ENCODE results near the gene OLA1. TPM values are rescaled to one million over a fixed set of nuclear protein-coding genes. Genes with fewer than 3 reads are reported as not detected.

The OLA1 gene
- total RNA-seq, 2 experiments from 2014 or later: 63.5 to 64.6 TPM

- ChIA-PET POLR2A (interaction anchor here (1.6 kb wide), 1 partner anchor 118 kb away, joined by 3 read pairs; no protein-coding TSS in a partner anchor), CTCF (interaction anchor here (0.7 kb wide), 1 partner anchor 757 kb away, joined by 3 read pairs; no protein-coding TSS in a partner anchor)
- no peak overlapping the region for H3K4me3 Mint-ChIP-seq
- no peaks in the 10 kb centered on the region for H3K4me1 Mint-ChIP-seq
- no peaks in the 10 kb centered on the region for H3K9me3 Mint-ChIP-seq
- H3K27me3 Mint-ChIP-seq: no peaks in the 10 kb centered on the region
- DNase-seq: no peak
- H3K27ac Mint-ChIP-seq: no peak overlapping the region
- peaks cover 10% of the 10 kb centered on the region for H3K36me3 Mint-ChIP-seq (ENCODE audit: low read depth)
Measured at GRCh38 chr2:174218773-174219172, 29.6 kb downstream of the OLA1 start.

- Mint-ChIP-seq H3K4me3 (no peak overlapping the region), H3K27ac (no peak overlapping the region), H3K36me3 (ENCODE audit: low read depth) (peaks cover 5% of the 10 kb centered on the region), H3K27me3 (no peaks in the 10 kb centered on the region), H3K4me1 (no peaks in the 10 kb centered on the region), H3K9me3 (no peaks in the 10 kb centered on the region)
- ChIA-PET CTCF (interaction anchor here (1.1 kb wide), 1 partner anchor 561 kb away, joined by 3 read pairs; no protein-coding TSS in a partner anchor), POLR2A (interaction anchor here (1.6 kb wide), 1 partner anchor 119 kb away, joined by 3 read pairs; no protein-coding TSS in a partner anchor)
- DNase-seq: no peak
Measured at GRCh38 chr2:174217869-174218268, 30.5 kb downstream of the OLA1 start.

DNA sequence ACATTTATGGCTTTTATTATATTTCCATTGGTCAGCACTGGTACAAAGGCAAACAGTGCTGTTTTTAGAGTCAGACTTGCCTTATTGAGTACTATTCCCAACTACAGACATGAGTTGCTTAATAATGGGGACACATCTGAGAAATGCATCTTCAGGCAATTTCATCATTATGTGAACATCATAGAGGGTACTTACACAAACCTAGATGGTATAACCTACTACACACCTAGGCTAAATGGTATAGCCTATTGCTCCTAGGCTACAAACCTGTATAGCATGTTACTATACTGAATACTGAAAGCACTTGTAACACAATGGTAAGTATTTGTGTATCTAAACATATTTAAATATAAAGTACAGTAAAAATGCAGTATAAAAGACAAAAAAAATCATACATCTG lies 36.4 kb downstream of the OLA1 start:
- ChIA-PET CTCF (no interaction called here), POLR2A (no interaction called here)
- no peaks in the 10 kb centered on the region for H3K36me3 Mint-ChIP-seq (ENCODE audit: low read depth)
- no peaks in the 10 kb centered on the region for H3K9me3 Mint-ChIP-seq
- no peak for DNase-seq
- no peaks in the 10 kb centered on the region for H3K27me3 Mint-ChIP-seq
- no peak overlapping the region for H3K4me3 Mint-ChIP-seq
- no peaks in the 10 kb centered on the region for H3K4me1 Mint-ChIP-seq
- H3K27ac Mint-ChIP-seq: no peak overlapping the region

DNA sequence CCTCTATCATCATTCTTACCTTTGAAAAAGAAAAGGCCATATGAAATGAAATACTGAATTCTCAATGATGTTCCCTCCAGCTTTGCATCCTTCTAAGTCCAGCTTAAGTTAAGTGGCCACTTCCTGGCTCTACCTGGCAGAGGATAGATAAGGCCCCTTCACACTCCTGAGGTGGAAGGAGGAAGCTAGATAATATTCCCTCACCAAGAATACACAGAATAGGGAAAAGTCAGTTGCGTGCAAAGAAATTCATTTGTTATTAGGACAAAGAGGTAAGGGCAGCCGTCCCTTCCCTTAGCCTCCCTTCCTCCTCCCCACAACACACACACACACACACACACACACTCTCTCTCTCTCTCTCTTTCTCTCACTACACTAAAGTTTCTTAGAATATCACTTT lies 37.5 kb downstream of the OLA1 start:
- Mint-ChIP-seq H3K36me3 (ENCODE audit: low read depth) (no peaks in the 10 kb centered on the region), H3K4me3 (no peak overlapping the region), H3K27me3 (no peaks in the 10 kb centered on the region), H3K27ac (no peak overlapping the region), H3K4me1 (no peaks in the 10 kb centered on the region), H3K9me3 (no peaks in the 10 kb centered on the region)
- CTCF ChIA-PET: no interaction called here
- DNase-seq: no peak
- POLR2A ChIA-PET: no interaction called here

DNA sequence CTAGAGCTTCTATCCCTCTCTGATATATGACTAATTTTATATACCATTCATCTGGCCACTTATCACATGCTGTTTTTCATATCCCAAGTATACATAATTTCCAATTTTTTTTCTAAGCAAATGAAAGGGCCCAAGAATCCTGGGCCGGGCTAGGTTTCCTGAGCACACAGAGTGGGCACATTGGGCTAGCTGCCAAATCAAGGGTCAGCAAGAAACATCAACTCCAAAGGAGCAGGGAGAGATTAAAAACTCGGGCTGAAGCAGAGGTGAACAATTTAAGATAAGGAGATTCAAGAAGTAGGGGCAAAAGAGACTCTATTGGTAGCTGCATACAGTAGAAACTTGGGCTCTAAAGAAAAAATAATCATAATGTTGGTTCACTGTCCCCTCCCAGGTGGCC lies 39.0 kb downstream of the OLA1 start:
- H3K27me3 Mint-ChIP-seq: no peaks in the 10 kb centered on the region
- no peaks in the 10 kb centered on the region for H3K36me3 Mint-ChIP-seq (ENCODE audit: low read depth)
- no peaks in the 10 kb centered on the region for H3K4me1 Mint-ChIP-seq
- no peak overlapping the region for H3K4me3 Mint-ChIP-seq
- POLR2A ChIA-PET: no interaction called here
- no peaks in the 10 kb centered on the region for H3K9me3 Mint-ChIP-seq
- no peak for DNase-seq
- no peak overlapping the region for H3K27ac Mint-ChIP-seq
- CTCF ChIA-PET: interaction anchor here (1.2 kb wide), 1 partner anchor 132 kb away, joined by 4 read pairs; no protein-coding TSS in a partner anchor

DNA sequence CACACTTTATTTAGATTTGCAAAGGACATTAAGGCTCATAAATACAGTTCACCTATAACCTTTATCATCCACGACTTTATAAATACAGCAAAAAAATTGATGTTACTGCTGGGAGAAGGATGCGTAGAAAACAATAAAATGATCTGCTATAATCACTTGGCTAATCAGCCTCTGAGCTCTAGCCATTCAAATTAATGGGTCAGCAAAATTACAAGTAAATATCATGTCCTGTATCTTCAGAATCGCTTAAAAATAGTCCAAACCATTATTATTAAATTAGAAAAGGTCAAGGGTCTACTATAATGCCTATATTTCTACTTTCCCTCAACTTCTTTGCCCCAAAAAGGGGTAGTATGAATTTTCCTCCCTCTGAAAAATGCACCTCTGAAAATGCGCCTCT lies 40.3 kb downstream of the OLA1 start:
- no peaks in the 10 kb centered on the region for H3K4me1 Mint-ChIP-seq
- no peaks in the 10 kb centered on the region for H3K9me3 Mint-ChIP-seq
- ChIA-PET POLR2A (no interaction called here), CTCF (no interaction called here)
- no peaks in the 10 kb centered on the region for H3K36me3 Mint-ChIP-seq (ENCODE audit: low read depth)
- H3K27me3 Mint-ChIP-seq: no peaks in the 10 kb centered on the region
- no peak overlapping the region for H3K4me3 Mint-ChIP-seq
- DNase-seq: no peak
- H3K27ac Mint-ChIP-seq: no peak overlapping the region

DNA sequence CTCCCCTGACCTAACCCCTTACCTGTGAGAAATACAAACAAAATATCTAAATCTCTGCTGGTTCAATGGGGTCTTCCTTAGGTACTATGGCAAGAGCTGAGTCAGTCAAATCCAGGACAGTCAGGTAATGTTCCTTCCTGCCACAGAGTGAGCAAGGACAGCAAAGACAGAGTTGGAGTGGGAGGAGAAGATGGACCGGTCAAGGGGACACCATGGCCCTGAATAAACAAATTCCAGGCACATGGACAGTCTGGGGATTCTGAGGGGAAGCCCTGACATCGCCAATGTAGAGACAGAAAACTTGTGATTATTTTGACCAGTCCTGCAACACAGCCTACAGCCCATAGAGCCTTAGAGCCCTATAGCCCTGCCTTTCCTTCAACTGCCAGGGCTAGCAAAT lies 42.8 kb downstream of the OLA1 start:
- no peak overlapping the region for H3K4me3 Mint-ChIP-seq
- ChIA-PET CTCF (no interaction called here), POLR2A (no interaction called here)
- DNase-seq: no peak
- no peaks in the 10 kb centered on the region for H3K36me3 Mint-ChIP-seq (ENCODE audit: low read depth)
- H3K27me3 Mint-ChIP-seq: no peaks in the 10 kb centered on the region
- no peaks in the 10 kb centered on the region for H3K9me3 Mint-ChIP-seq
- H3K4me1 Mint-ChIP-seq: no peaks in the 10 kb centered on the region
- H3K27ac Mint-ChIP-seq: no peak overlapping the region

- CTCF ChIA-PET: no interaction called here
- no peak overlapping the region for H3K4me3 Mint-ChIP-seq
- POLR2A ChIA-PET: no interaction called here
- no peaks in the 10 kb centered on the region for H3K27me3 Mint-ChIP-seq
- H3K4me1 Mint-ChIP-seq: no peaks in the 10 kb centered on the region
- no peaks in the 10 kb centered on the region for H3K9me3 Mint-ChIP-seq
- H3K36me3 Mint-ChIP-seq (ENCODE audit: low read depth): no peaks in the 10 kb centered on the region
- no peak overlapping the region for H3K27ac Mint-ChIP-seq
- no peak for DNase-seq
Measured at GRCh38 chr2:174202188-174202587, 46.1 kb downstream of the OLA1 start.

GRCh38 chr2:174198846-174199564 lies 49.3 kb downstream of the OLA1 start:
- Mint-ChIP-seq H3K27ac (no peak overlapping the region), H3K4me3 (no peak overlapping the region), H3K27me3 (no peaks in the 10 kb centered on the region), H3K9me3 (no peaks in the 10 kb centered on the region), H3K4me1 (no peaks in the 10 kb centered on the region), H3K36me3 (ENCODE audit: low read depth) (no peaks in the 10 kb centered on the region)
- no peak for DNase-seq
- ChIA-PET CTCF (no interaction called here), POLR2A (no interaction called here)

GRCh38 chr2:174195253-174195652 lies 53.1 kb downstream of the OLA1 start:
- H3K4me1 Mint-ChIP-seq: no peaks in the 10 kb centered on the region
- CTCF ChIA-PET: no interaction called here
- no peak for DNase-seq
- H3K36me3 Mint-ChIP-seq (ENCODE audit: low read depth): no peaks in the 10 kb centered on the region
- no peak overlapping the region for H3K27ac Mint-ChIP-seq
- H3K27me3 Mint-ChIP-seq: no peaks in the 10 kb centered on the region
- no peaks in the 10 kb centered on the region for H3K9me3 Mint-ChIP-seq
- no peak overlapping the region for H3K4me3 Mint-ChIP-seq
- POLR2A ChIA-PET: no interaction called here

DNA sequence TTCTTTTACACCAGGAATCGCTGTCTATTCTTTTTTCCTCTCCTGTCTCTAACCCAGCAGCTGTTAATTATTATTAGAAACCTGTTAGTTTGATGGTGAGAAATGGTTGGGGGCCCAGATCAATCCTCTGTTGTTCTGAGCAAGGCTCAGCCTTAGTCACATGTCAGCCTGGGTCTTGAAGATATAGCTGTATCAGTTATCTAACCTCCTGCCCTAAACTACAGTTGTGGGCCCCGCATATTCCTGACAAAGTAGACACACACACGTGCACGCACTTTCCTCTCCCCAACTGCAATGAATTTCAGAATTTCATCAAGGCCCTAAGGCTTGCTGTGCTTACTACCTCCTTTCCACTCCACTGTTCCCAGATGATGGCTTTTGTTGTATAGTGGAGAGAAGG lies 54.6 kb downstream of the OLA1 start:
- H3K9me3 Mint-ChIP-seq: no peaks in the 10 kb centered on the region
- ChIA-PET POLR2A (no interaction called here), CTCF (interaction anchor here (1.4 kb wide), 1 partner anchor 11 kb away, joined by 3 read pairs; no protein-coding TSS in a partner anchor)
- H3K4me3 Mint-ChIP-seq: no peak overlapping the region
- H3K27me3 Mint-ChIP-seq: no peaks in the 10 kb centered on the region
- no peak overlapping the region for H3K27ac Mint-ChIP-seq
- no peaks in the 10 kb centered on the region for H3K36me3 Mint-ChIP-seq (ENCODE audit: low read depth)
- H3K4me1 Mint-ChIP-seq: no peaks in the 10 kb centered on the region
- DNase-seq: no peak

- H3K36me3 Mint-ChIP-seq (ENCODE audit: low read depth): peaks cover 2% of the 10 kb centered on the region
- CTCF ChIA-PET: interaction anchor here (1.4 kb wide), 1 partner anchor 12 kb away, joined by 3 read pairs; no protein-coding TSS in a partner anchor
- no peaks in the 10 kb centered on the region for H3K27me3 Mint-ChIP-seq
- H3K4me3 Mint-ChIP-seq: no peak overlapping the region
- POLR2A ChIA-PET: no interaction called here
- H3K9me3 Mint-ChIP-seq: no peaks in the 10 kb centered on the region
- no peak overlapping the region for H3K27ac Mint-ChIP-seq
- no peak for DNase-seq
- no peaks in the 10 kb centered on the region for H3K4me1 Mint-ChIP-seq
Measured at GRCh38 chr2:174192664-174193063, 55.7 kb downstream of the OLA1 start.

DNA sequence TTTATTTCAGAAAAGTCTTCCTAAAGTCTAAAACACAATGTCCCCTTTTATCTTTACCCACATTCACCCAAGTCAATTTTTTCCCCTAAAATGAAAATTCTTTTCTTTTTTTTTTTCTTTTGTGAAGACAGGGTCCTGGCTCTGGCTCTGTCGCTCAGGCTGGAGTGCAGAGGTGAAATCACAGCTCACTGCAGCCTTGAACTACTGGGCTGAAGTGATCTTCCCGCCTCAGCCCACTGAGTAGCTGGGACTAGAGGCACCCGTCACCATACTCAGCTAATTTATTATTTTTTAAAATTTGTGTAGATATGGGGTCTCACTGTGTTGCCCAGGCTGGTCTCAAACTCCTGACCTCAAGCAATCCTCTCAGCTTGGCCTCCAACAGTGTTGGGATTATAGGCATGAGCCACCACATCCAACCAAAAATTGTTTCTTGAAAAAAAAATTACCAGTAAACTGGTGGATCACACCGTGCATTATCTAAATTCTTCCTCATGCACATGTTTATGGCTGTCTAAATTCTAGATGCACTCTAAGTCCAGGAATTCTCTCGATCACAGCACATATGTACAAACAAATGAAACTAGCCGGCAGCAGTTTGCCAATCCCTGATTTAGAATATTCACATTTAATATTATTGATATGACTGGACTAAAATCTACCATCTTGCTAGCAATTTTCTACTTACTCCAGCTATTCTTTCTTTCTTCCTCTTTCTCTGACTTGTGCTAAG lies 56.8 kb downstream of the OLA1 start:
- no peak for DNase-seq
- no peaks in the 10 kb centered on the region for H3K4me1 Mint-ChIP-seq
- H3K9me3 Mint-ChIP-seq: no peaks in the 10 kb centered on the region
- H3K4me3 Mint-ChIP-seq: no peak overlapping the region
- POLR2A ChIA-PET: no interaction called here
- CTCF ChIA-PET: no interaction called here
- H3K36me3 Mint-ChIP-seq (ENCODE audit: low read depth): peaks cover 5% of the 10 kb centered on the region
- H3K27ac Mint-ChIP-seq: no peak overlapping the region
- no peaks in the 10 kb centered on the region for H3K27me3 Mint-ChIP-seq

DNA sequence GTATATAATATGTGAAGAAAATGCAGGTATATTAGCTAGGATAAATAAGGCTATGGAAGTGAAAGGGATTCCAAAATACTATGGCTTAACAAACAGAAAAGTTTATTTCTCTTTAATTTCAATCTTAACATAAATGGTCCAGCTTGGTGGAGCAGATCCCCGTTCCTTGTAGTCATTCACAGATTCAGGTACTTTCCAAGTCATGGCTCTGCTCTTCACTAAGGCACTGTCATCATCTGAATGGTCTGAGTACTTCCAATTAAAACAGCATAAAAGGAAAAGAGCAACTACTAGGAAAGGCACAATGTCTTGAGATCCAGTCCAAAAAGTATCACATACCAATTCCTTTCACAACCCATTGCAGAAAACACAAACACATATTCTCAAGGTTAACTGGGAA lies 63.4 kb downstream of the OLA1 start:
- POLR2A ChIA-PET: no interaction called here
- H3K4me3 Mint-ChIP-seq: no peak overlapping the region
- H3K36me3 Mint-ChIP-seq (ENCODE audit: low read depth): peaks cover 23% of the 10 kb centered on the region
- no peaks in the 10 kb centered on the region for H3K9me3 Mint-ChIP-seq
- CTCF ChIA-PET: no interaction called here
- H3K27ac Mint-ChIP-seq: no peak overlapping the region
- no peaks in the 10 kb centered on the region for H3K4me1 Mint-ChIP-seq
- DNase-seq: no peak
- H3K27me3 Mint-ChIP-seq: no peaks in the 10 kb centered on the region

Data from activated CD4-positive, alpha-beta memory T cell treated with anti-CD3 and anti-CD28 coated beads, Interleukin-2, amount 10 ng/mL, durations not matched to agents 7 days and 5 days (primary cell).